ENCODE data around the gene TPRX1.
"Not testable (repeated sequence)": the region's sequence is repeated elsewhere in the genome, so short reads cannot be mapped to it uniquely, and the experiment has no call there.

The TPRX1 gene, protein sequence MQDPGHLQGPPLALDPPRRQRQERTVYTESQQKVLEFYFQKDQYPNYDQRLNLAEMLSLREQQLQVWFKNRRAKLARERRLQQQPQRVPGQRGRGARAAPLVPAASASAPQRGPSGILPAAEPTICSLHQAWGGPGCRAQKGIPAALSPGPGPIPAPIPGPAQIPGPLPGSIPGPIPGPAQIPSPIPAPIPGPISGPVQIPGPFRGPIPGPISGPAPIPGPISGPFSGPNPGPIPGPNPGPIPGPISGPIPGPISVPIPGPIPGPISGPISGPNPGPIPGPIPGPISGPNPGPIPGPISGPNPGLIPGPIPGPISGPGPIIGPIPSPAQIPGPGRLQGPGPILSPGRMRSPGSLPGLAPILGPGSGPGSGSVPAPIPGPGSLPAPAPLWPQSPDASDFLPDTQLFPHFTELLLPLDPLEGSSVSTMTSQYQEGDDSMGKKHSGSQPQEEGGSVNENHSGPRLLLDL

GRCh38 chr19:47804451-47804850 lies at the start of gene TPRX1:
Gene TPRX1, minus strand, starts transcription at chr19:47804551. Its CDS starts 12 bp downstream, at chr19:47804539.
- not testable (repeated sequence) for DNase-seq

GRCh38 chr19:47853003-47853402 lies 48.7 kb upstream of the TPRX1 start:
- no peak for DNase-seq

GRCh38 chr19:47848823-47849473 lies 44.6 kb upstream of the TPRX1 start:
- no peak for DNase-seq

DNA sequence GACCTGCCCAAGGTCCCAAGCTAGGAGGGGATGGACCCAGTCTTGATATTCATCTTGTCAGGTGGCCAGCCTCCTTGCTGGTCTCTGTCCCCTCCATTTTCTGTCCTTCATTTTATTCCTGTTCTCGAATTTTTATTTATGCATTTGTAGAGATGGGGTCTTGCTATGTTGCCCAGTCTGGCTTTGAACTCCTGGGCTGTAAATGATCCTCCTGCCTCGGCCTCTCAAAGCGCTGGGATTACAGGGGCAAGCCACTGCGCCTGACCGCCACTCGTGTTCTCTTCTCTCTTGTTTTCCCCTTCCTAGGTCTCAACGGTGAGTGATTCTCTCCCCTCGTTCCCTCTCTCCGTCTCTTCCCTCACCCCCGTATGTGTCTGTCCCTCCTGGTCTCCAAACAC lies 44.1 kb upstream of the TPRX1 start:
- no peak for DNase-seq

DNA sequence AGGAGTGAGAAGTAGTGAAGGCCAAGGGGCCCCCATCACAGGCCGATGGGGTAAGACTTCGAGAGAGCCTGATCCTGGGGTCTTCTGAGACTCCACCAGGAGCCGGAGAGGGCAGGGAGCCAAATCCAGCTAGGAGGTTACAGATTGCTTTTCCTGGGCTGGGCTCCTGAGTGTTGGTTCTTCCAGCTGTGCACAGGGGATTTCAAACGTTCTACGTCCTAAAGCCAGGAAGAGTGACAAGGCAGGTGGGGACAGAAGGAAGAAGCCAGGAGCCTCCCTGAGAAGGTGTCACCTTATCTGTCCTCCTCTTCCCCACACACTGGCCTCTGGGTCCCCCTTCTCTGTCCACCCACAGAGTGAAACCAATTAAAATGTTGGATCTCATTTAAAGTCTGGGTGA lies 38.6 kb upstream of the TPRX1 start:
- no peak for DNase-seq

- DNase-seq: no peak
Measured at GRCh38 chr19:47839913-47840312, 35.6 kb upstream of the TPRX1 start.

DNA sequence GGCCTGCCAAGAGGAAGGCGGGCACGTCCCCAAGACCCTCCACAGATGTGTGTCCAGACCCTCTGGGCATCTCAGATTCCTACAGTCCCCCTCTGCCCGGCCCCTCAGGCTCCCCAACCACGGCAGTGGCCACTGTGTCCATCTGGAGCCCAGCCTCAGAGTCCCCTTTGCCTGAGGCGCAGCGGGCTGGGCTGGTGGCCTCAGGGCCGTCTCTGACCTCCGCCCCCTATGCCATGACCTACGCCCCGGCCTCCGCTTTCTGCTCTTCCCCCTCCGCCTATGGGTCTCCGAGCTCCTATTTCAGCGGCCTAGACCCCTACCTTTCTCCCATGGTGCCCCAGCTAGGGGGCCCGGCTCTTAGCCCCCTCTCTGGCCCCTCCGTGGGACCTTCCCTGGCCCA lies 35.1 kb upstream of the TPRX1 start:
- DNase-seq: no peak

DNA sequence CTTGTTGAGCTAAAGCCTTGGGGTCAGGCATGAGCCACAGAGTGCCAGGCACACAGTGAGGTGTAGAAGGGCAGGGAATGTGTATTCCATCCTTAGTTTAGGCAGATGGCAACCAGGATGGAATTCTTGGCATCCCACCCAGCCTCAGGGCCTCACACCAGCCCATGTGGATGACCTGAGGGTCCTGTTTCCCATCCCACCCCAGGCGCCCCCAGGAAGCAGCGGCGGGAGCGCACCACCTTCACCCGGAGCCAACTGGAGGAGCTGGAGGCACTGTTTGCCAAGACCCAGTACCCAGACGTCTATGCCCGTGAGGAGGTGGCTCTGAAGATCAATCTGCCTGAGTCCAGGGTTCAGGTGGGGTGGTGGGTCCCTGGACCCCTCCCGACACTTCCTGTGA lies 31.7 kb upstream of the TPRX1 start:
- no peak for DNase-seq

GRCh38 chr19:47832723-47833122 lies 28.4 kb upstream of the TPRX1 start:
- no peak for DNase-seq

- DNase-seq: no peak
Measured at GRCh38 chr19:47826800-47827199, 22.4 kb upstream of the TPRX1 start.

- DNase-seq: no peak
Measured at GRCh38 chr19:47824396-47824795, 20.0 kb upstream of the TPRX1 start.

GRCh38 chr19:47821460-47822020 lies 17.2 kb upstream of the TPRX1 start, which contains the start of gene CRX:
Gene CRX, plus strand, starts transcription at chr19:47821937. Its CDS starts 12,507 bp downstream, at chr19:47834444.
- no peak for DNase-seq

DNA sequence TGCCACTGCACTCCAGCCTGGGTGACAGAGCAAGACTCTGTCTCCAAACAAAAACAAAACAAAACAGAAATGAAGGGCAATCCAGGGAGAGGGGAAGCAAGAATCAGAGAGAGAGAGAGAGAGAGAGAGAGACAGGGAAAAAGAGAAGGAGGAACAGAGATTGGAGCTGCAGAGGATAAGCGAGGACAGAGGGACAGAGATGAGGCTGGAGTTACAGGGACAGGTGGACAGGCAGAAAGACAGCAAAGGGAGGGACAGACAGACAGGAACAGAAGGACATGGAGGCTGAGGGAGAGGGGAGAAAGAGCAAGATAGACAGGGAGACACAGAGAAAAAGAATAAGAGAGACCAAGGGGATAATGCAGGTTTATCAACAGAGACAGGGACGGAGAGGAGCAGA lies 16.1 kb upstream of the TPRX1 start:
- no peak for DNase-seq

GRCh38 chr19:47819858-47820257 lies 15.5 kb upstream of the TPRX1 start:
- no peak for DNase-seq

DNA sequence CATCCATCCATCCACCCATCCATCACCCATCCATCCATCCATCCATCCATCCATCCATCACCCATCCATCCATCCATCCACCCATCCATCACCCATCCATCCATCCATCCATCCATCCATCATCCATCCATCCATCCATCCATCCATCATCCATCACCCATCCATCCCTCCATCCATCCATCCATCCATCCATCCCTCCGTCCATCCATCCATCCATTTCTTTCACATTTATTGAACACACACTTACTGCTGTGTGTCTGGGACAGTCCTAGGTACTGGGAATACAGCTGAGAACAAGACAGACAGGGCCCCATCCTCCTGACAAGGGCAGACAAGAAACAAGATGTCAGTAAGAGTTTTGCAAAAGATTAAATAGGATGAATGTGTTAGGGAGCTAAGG lies 13.9 kb upstream of the TPRX1 start:
- not testable (repeated sequence) for DNase-seq

DNA sequence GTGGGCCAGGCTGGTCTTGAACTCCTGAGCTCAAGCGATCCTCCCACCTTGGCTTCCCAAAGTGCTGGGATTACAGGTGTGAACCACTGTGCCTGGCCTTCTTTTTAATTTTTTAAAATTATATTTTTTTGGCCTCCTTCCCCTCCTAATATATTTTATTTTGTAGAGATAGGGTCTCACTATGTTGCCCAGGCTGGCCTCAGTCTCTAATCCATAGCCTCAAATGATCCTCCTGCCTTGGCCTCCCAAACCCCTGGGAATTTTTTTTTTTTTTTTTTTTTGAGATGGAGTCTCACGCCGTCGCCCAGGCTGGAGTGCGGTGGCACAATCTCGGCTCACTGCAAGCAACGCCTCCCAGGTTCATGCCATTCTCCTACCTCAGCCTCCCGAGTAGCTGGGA lies 11.9 kb upstream of the TPRX1 start:
- not testable (repeated sequence) for DNase-seq

GRCh38 chr19:47813995-47814328 lies 9.6 kb upstream of the TPRX1 start:
- DNase-seq: no peak

GRCh38 chr19:47813304-47813994 lies 9.1 kb upstream of the TPRX1 start:
- peak; percentile 19 for DNase-seq

DNA sequence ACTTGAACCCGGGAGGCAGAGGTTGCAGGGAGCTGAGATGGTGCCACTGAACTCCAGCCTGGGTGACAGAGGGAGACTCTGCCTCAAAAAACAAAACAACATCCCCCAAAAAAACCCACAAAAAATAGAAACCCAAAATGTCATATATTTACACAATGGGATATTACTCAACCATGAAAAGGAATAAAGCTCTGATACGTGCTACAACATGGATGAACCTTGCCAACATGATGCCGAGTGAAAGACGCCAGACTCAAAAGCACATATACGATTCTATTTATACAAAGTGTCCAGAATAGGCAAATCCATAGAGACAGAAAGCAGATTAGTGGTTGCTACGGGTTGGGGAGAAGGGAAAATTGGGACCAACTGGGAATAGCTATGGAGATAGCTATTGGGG lies 2.1 kb upstream of the TPRX1 start:
- DNase-seq: no peak

DNA sequence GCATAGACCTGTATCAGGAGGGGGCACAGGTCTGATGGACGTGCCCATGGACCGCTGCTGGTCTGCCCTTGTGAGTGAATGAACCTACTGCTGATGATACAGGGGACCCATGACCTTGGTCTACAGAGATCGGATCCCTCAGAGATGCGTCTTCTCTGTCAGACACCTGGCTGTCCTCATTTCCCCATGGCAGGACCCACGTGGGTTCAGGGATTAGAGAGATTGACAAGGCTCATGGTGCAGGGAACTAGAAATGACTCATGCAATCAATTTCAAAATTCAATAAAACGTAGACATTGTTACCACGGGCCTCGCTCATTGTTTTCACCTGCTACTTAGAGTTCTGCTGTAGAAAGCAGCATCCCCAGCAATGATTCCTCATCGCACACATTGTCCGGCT lies 962 bp upstream of the TPRX1 start:
- no peak for DNase-seq

GRCh38 chr19:47803671-47804070 lies 680 bp downstream of the TPRX1 start:
- not testable (repeated sequence) for DNase-seq

- DNase-seq: not testable (repeated sequence)
Measured at GRCh38 chr19:47803148-47803547, 1.2 kb downstream of the TPRX1 start.

- DNase-seq: no peak
Measured at GRCh38 chr19:47802521-47803043, 1.8 kb downstream of the TPRX1 start.

Measured in GOT3 (cell line).